Activated naive CD4-positive, alpha-beta T cell treated with anti-CD3 and anti-CD28 coated beads for 36 hours (primary cell): ENCODE data around the gene SLC7A1. TPM values are rescaled to one million over a fixed set of nuclear protein-coding genes. Genes with fewer than 3 reads are reported as not detected.

Experiments used
- CTCF ChIA-PET: fragments of 350-600 bp; sonication (Branson Sonifier 250); formaldehyde crosslinking; loops from one replicate; lab custom pipeline; 2021; ENCODE audit warnings: antibody characterized with exemption; lab: Charles Lee
- DNase-seq: peaks from one replicate; pipeline ENCODE4 v3.0.0-alpha.2; 2020
- H3K27ac Mint-ChIP-seq: one replicate; pipeline ENCODE4 v1.8.0; 2021; ENCODE audit warnings: mild to moderate bottlenecking, mixed read lengths
- H3K27me3 Mint-ChIP-seq: one replicate; pipeline ENCODE4 v1.8.0; 2021; ENCODE audit warnings: low read depth, mixed read lengths
- H3K36me3 Mint-ChIP-seq: one replicate; pipeline ENCODE4 v1.8.0; 2021; ENCODE audit warnings: low read depth, mixed read lengths
- H3K4me1 Mint-ChIP-seq: one replicate; pipeline ENCODE4 v1.8.0; 2021; ENCODE audit warnings: low read depth, mixed read lengths
- H3K4me3 Mint-ChIP-seq: one replicate; pipeline ENCODE4 v1.8.0; 2021; ENCODE audit warnings: mild to moderate bottlenecking, moderate library complexity, mixed read lengths
- H3K9me3 Mint-ChIP-seq: one replicate; pipeline ENCODE4 v1.8.0; 2021; ENCODE audit warnings: mixed read lengths
- intact Hi-C: fragments of 100-400 bp; cut with micrococcal nuclease; formaldehyde crosslinking; loops from one replicate; pipeline ENCODE4 v1.15.1; 2023
- total RNA-seq, 2 experiments: library from RNA; stranded (reverse); gene quantifications; one replicate each; pipeline ENCODE4 v1.2.3, GENCODE V29; 2021

Gene SLC7A1
- total RNA-seq, 2 experiments from 2014 or later = 115 to 119 TPM

DNA sequence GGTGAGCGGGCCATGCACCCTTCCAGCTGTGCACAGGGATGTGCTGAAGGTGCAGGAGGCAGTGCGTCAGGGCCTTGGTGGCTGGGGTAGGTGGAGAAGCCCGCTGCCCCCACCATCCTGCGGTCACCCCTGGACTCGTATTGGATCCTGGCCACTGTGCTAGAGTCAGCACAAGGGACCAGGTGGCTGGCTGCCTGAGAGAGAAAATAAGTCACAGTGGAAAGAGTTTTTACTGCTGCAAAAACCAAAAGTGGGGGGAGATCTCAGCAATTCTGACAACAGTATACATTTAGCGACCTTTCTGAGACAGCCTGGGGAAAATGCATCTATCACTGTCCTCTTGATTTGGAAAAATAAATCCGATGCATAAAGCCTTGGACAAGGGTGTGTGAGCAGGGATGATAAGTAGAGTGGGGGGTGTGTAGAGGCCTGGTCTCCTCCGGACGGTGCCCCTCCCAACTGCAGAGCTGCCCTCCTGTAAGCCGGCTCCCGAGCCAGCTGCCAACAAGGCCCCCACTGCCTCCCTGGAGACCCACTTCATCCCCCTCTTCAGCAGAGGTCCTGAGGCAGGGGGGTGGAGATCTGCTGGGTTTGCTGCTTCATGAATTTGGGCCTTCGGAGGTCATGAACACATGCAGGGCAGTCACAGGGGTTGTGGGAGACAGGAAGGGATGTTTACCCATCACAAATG lies 84.2 kb downstream of the SLC7A1 start:
- CTCF ChIA-PET = no interaction called here

DNA sequence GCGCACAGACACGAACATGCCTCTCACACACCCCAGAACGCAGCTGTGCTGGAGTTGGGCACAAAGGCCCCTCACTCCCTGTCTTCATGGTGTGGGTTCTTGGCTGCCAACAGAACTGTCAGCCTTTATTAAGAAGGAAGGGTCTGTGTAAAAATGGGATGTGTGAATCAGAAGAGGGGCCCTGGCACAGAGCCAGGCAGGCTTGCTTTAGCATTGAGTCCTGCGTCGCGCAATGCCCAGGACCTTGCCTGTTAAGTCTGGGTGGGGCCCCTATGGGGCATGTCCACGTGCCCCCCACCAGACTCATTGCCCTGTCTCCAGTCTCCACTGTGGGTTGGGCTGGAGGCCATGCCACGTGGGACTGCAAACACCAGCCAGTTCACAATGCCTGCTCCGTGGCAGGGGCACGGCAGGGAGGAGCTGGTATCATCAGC lies 84.8 kb downstream of the SLC7A1 start:
- H3K9me3 Mint-ChIP-seq = no peaks in the 10 kb centered on the region
- peak overlapping the region; percentile 36 for H3K27ac Mint-ChIP-seq
- no peak overlapping the region for H3K4me3 Mint-ChIP-seq
- H3K27me3 Mint-ChIP-seq = no peaks in the 10 kb centered on the region
- H3K36me3 Mint-ChIP-seq = peaks cover 18% of the 10 kb centered on the region
- no peak for DNase-seq
- CTCF ChIA-PET = no interaction called here
- intact Hi-C loops = no loop called here
- H3K4me1 Mint-ChIP-seq = peaks cover 3% of the 10 kb centered on the region

More for the DNA sequence above, 84.2 kb downstream of the SLC7A1 start:
- no peaks in the 10 kb centered on the region for H3K9me3 Mint-ChIP-seq
- H3K4me1 Mint-ChIP-seq = peaks cover 3% of the 10 kb centered on the region
- H3K36me3 Mint-ChIP-seq = peaks cover 24% of the 10 kb centered on the region
- intact Hi-C loops = no loop called here
- H3K4me3 Mint-ChIP-seq = no peak overlapping the region
- H3K27ac Mint-ChIP-seq = peak overlapping the region; percentile 51
- no peak for DNase-seq
- H3K27me3 Mint-ChIP-seq = no peaks in the 10 kb centered on the region

DNA sequence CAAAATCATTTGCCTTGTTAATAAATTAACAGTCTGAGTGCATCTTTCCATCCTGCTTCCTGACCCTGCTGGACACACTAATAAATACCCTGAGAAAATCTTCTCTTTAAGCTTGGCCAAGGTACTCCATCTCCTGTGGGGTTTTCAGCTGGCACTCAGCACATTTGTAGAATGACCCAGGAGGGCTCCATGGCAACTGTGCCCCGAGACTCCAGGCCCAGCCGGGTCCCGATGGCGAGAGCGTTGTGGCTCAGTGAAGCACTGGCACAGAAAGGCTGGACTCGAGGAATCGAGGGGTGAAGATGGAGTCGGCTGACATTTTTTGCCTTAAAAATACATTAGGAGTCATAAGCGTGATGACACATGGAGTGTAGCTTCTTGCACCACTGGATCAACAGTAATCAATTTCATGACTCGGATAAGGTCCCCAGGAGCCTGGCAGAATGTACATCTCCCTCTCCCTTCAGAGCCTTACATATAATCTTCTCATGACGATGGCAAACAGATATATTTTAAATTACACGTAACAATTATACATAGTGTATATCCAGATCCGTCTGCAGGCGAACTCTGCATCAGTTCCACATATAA lies 85.4 kb downstream of the SLC7A1 start:
- intact Hi-C loops = no loop called here
- no peak overlapping the region for H3K4me3 Mint-ChIP-seq
- CTCF ChIA-PET = interaction anchor here (0.6 kb wide), 1 partner anchor 32 kb away, joined by 3 read pairs; no protein-coding TSS in a partner anchor
- H3K9me3 Mint-ChIP-seq = no peaks in the 10 kb centered on the region
- no peak for DNase-seq
- H3K27ac Mint-ChIP-seq = peak overlapping the region; percentile 36
- H3K4me1 Mint-ChIP-seq = peaks cover 3% of the 10 kb centered on the region
- no peaks in the 10 kb centered on the region for H3K27me3 Mint-ChIP-seq
- peaks cover 18% of the 10 kb centered on the region for H3K36me3 Mint-ChIP-seq

DNA sequence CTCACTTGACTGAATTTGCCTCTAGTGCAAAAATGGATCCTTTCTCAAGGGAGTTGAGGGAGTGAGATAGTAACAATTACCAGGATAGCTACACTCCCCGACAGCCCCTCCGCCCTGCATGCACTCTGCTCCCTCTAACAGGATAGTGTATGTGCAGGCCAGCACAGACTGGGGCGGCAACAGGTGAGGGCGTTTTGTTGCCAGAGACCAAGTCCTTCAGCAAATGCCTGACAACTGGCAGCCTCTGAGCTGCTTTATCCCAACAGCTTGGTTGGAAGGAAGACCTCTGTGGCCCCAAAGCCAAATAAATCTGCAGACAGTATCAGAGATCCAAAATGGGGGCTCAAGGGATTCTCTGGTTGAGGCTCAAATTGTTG lies 86.6 kb downstream of the SLC7A1 start:
- Mint-ChIP-seq H3K4me3 (no peak overlapping the region), H3K27me3 (no peaks in the 10 kb centered on the region), H3K4me1 (peaks cover 1% of the 10 kb centered on the region), H3K36me3 (peaks cover 16% of the 10 kb centered on the region), H3K27ac (peak overlapping the region; percentile 46), H3K9me3 (no peaks in the 10 kb centered on the region)
- no peak for DNase-seq
- intact Hi-C loops = loop anchor here (1.0 kb wide), 4 partner anchors 86 to 604 kb away; partner anchors contain the start of gene SLC7A1
- CTCF ChIA-PET = interaction anchor here (0.6 to 4.4 kb wide), 23 partner anchors 8 to 1365 kb away, joined by 3 to 69 read pairs (median 5); no protein-coding TSS in a partner anchor

DNA sequence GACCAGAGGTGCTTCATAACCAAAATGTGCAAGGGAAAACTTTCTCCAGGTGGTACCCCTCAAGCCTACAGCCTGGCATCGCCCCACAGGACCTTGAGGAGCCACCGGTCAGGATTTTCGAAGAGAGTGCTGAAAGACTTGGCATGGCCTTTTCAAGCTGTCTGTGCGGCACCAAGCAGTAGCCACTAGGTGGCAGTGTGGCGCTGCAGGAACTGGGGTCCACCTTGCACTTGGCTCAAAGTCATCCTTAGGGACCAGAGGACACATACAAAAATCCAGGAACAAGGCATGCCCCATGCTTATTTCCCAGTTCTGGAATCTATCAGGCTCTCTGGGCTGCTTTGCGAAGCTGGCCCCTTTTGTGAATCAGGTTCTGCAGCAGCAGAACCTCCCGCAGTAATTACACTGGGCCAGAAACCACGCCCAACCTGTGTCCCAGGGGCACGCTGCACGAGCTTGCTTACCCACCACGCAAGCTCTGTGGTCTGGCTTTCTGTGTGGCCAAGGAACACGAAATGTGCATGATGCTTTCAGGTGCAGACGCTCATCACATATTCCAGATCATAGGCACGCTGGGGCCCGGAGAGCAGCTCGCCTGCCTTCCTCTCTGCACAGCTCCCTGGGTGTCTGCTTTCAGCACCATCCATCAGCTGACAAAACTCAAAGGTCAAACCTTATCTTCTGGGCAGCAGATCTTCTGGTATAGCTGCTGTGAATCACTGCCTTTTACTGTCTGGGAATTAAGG lies 87.2 kb downstream of the SLC7A1 start:
- Mint-ChIP-seq H3K4me3 (no peak overlapping the region), H3K36me3 (peaks cover 11% of the 10 kb centered on the region), H3K4me1 (peaks cover 3% of the 10 kb centered on the region), H3K9me3 (no peaks in the 10 kb centered on the region), H3K27me3 (peaks cover 3% of the 10 kb centered on the region), H3K27ac (peak overlapping the region; percentile 3)
- CTCF ChIA-PET = interaction anchor here (0.6 to 4.4 kb wide), 30 partner anchors 9 to 793 kb away, joined by 3 to 69 read pairs (median 4); no protein-coding TSS in a partner anchor
- DNase-seq = peak; percentile 84
- intact Hi-C loops = loop anchor here (1.0 kb wide), 4 partner anchors 87 to 605 kb away; partner anchors contain the start of gene SLC7A1

DNA sequence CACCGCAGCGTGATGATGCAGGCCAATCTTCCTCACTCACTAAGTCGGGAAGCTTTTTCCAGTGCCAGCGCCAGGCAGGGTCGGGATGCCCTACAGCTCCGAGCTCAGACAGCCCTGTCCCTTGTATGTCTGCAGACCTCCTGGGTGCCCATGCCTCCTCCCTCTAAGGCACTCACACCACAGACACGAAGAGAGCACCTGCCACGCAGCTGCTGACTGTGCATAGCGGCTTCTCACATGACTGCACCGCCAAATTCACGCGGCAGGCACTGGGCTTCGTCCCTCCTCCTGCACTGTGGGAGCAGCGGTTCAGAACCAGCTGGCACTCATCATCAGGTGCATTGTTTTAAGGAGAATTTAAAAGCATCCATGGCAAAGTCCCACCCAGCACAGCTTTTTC lies 88.1 kb downstream of the SLC7A1 start:
- Mint-ChIP-seq H3K9me3 (no peaks in the 10 kb centered on the region), H3K27me3 (peaks cover 11% of the 10 kb centered on the region), H3K27ac (no peak overlapping the region), H3K4me1 (peaks cover 3% of the 10 kb centered on the region), H3K4me3 (no peak overlapping the region), H3K36me3 (peaks cover 8% of the 10 kb centered on the region)
- CTCF ChIA-PET = interaction anchor here (0.8 to 4.4 kb wide), 14 partner anchors 9 to 417 kb away, joined by 3 to 69 read pairs (median 6); no protein-coding TSS in a partner anchor
- DNase-seq = no peak
- intact Hi-C loops = no loop called here

DNA sequence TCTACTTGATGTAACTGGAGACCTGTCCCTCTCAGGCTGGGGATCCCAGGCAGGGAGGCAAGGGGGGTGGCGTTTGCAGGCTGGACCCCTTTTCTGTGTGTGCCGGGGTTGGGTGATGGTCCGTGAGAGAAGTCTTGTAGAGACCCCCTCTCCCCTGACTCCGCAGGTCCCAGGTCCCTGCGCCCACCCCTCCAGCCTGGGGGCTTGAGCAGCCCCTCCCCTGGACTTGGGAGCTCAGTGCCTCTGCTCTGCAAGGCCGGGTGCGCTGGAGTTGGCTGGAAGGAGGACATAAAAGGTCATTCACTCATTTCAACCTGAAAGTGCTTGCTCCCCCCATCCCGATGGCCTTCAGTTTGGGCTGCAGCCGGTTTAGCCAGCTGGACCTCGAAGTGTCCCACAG lies 89.5 kb downstream of the SLC7A1 start:
- Mint-ChIP-seq H3K4me3 (no peak overlapping the region), H3K27ac (no peak overlapping the region), H3K4me1 (peaks cover 3% of the 10 kb centered on the region), H3K36me3 (no peaks in the 10 kb centered on the region), H3K27me3 (peaks cover 14% of the 10 kb centered on the region), H3K9me3 (no peaks in the 10 kb centered on the region)
- CTCF ChIA-PET = interaction anchor here (4.4 kb wide), 1 partner anchor 202 kb away, joined by 69 read pairs; no protein-coding TSS in a partner anchor
- intact Hi-C loops = no loop called here
- DNase-seq = no peak

DNA sequence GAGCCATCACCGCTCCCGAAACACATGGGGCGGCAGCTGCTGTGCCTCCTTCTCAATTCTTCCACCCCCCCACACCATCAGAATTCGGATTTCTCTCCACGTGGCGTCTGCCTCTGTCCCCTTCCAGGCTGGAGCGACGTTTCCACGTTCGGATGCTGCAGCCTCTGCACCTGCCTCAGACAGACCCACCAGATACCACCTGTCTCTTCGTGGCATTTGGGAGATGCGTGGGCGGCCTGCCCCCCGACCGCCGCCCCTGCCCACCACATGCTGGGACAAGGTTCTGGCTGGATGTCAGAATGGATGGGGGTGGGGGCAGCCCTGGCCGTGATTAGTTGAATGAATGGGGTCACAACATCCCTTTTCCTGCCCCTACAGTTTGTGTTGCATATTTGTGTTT lies 90.0 kb downstream of the SLC7A1 start:
- no peak for DNase-seq
- Mint-ChIP-seq H3K9me3 (no peaks in the 10 kb centered on the region), H3K27me3 (peaks cover 14% of the 10 kb centered on the region), H3K36me3 (no peaks in the 10 kb centered on the region), H3K27ac (no peak overlapping the region), H3K4me3 (no peak overlapping the region), H3K4me1 (peaks cover 3% of the 10 kb centered on the region)
- intact Hi-C loops = no loop called here
- CTCF ChIA-PET = interaction anchor here (4.4 kb wide), 1 partner anchor 202 kb away, joined by 69 read pairs; no protein-coding TSS in a partner anchor

DNA sequence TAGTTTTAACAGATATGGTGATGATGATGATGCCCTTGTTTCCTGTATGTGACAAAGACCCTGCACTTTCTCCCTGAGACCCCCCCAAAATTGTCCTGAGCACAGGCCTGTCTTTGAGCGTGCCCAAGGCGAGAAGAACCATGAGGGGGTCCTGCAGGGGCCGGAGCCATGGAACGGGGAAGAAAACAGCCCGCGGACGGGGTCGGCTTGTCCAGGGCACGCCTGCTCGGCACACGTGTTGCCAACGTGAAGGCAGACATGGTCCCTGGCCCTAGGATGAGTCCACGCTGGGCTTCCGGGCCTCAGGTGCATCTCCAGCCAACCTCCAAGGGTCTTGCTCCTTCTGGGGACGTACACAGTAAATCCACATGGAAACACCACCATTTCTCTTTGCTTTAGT lies 90.8 kb downstream of the SLC7A1 start:
- no peaks in the 10 kb centered on the region for H3K9me3 Mint-ChIP-seq
- H3K4me1 Mint-ChIP-seq = peaks cover 3% of the 10 kb centered on the region
- H3K4me3 Mint-ChIP-seq = no peak overlapping the region
- peaks cover 14% of the 10 kb centered on the region for H3K27me3 Mint-ChIP-seq
- H3K36me3 Mint-ChIP-seq = no peaks in the 10 kb centered on the region
- intact Hi-C loops = no loop called here
- no peak for DNase-seq
- CTCF ChIA-PET = interaction anchor here (0.6 kb wide), 1 partner anchor 610 kb away, joined by 3 read pairs; no protein-coding TSS in a partner anchor
- H3K27ac Mint-ChIP-seq = no peak overlapping the region

DNA sequence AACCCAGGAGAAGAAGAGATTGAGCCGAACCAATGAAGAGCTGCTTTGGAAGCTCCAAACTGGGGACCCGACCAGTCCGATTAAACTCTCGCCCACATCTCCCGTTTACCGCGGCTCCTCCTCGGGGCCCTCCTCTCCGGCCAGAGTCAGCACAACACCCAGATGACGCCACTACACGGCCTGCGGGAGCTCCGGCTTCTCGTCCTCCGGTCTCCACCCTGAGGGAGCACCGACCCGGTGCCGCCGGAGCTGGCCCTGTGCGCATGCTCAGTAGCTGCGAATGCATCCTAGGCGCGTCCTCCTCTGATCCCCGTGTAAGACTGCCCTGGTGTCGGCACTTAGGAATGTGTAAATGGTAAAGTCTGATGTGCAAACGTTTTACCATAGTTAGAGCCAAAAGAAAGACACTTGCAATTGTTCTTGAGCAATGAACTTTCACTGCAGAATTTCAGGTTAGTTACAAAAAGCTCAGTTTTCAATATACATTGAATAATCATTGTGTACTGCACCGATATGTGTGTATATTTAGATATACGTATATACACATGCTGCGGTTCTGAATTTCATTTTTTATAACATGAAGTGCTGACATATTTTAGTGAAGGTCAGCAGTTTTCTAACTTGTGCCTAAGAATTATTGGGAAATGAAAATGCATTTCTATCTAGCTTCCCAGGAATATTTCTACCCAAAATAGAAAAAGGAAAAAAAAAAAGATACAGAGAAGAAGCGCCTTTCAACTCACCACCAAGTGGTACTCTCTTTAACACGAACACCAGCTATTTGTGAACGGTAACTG lies 92.2 kb downstream of the SLC7A1 start:
- intact Hi-C loops = no loop called here
- Mint-ChIP-seq H3K4me3 (no peak overlapping the region), H3K27me3 (peaks cover 14% of the 10 kb centered on the region), H3K36me3 (no peaks in the 10 kb centered on the region), H3K27ac (no peak overlapping the region), H3K4me1 (peaks cover 3% of the 10 kb centered on the region), H3K9me3 (no peaks in the 10 kb centered on the region)
- CTCF ChIA-PET = interaction anchor here (0.8 to 1.3 kb wide), 4 partner anchors 103 to 212 kb away, joined by 3 to 4 read pairs (median 3); no protein-coding TSS in a partner anchor
- DNase-seq = no peak

DNA sequence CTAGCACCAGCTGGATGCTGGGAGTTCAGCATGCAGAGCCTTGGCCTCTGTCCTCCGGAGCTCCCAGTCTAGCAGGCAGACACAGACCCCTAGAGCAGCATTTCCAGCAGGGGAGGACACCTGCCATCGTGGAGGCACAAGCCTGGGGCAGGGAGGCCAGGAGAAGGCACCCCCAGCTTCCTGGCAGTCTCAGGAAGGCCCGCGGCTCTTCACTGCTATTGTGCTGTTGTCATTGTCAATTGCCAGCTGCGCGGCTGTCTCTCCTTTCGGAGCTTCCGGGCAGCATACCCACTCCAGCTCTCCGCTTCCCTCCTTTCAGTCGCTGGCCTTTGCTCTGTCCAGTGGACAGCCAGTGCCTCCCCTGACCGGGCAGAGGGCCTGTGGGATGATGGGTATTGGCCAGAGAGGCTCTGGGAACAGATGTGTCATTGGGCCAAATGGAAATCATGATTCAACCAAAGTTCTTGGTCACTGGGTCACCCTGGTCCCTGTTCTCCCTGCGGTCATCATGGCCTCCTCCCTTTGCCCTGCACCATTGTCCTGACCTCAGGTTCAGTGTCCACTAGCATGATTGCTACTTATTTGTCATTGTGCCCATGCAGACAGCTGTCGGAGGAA lies 93.0 kb downstream of the SLC7A1 start:
- intact Hi-C loops = no loop called here
- CTCF ChIA-PET = interaction anchor here (1.2 to 1.3 kb wide), 3 partner anchors 200 to 213 kb away, joined by 3 to 4 read pairs (median 3); no protein-coding TSS in a partner anchor
- Mint-ChIP-seq H3K36me3 (no peaks in the 10 kb centered on the region), H3K9me3 (no peaks in the 10 kb centered on the region), H3K4me3 (no peak overlapping the region), H3K27ac (no peak overlapping the region), H3K27me3 (peaks cover 14% of the 10 kb centered on the region), H3K4me1 (peaks cover 3% of the 10 kb centered on the region)
- no peak for DNase-seq
